Stomach (tissue), 4 donors: Measurements from ENCODE around the gene CIRBP.

Source experiments
- CTCF ChIP-seq, 7 experiments: fragments of 450-650 bp in 4 of 7; fragments of 200-600 bp in 3 of 7; sonication (generic) in 3 of 7; IDR thresholded peaks; one replicate each; pipeline ENCODE4 v1.5.1; 2016 to 2019; ENCODE audit warnings: antibody characterized with exemption in 7 of 7, control low read depth in 2 of 7, mild to moderate bottlenecking in 1 of 7
- EP300 ChIP-seq: sonication (generic); formaldehyde crosslinking; IDR thresholded peaks from one replicate; pipeline ENCODE4 v1.6.1; 2017; ENCODE audit warnings: antibody characterized with exemption

DNA sequence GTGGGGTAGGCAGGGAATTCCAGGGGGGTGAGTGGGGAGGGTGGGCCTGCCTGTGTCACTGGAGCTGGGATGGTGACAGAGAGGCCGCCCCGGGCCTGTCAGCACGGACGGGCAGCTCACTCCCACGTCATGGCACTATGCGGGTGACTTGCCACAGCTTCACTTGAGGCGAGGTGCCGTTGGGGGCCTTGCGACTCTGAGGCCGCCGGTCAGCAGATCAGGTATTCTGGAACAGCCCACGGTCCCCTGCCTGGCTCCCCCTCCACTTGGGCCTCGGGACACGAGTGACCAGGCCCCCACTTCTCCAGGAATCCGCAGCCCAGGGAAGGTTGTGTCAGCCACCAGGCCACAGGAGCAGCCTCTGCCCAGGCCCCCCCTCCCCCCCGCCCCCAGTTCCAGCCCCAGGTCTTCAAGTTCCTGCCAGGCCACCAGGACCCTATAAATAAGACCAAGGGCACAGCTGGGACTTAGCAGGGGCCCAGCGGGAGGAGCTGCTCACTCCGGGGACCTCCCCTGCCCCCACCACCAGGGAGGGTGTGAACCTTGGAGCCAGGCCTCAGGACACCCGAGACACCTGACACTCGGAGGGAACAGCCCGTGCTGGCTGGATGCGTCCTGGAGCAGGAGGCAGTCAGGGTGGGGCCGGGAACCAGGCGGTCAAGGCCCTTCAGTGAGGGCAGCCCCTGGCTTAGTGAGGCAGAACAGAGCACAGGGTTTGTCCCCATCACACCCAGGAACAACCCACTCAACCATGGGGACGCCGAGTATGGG, 23.5 kb upstream of the CIRBP start:
- TF ChIP-seq CTCF (IDR thresholded peaks at IDR 0.05) (no peak), EP300 (peak; percentile 80)
